Upper lobe of left lung (tissue), 6 donors: ENCODE results near the gene LPAR6. TPM values are rescaled to one million over a fixed set of nuclear protein-coding genes. Genes with fewer than 3 reads are reported as not detected.

Experiments
- ATAC-seq, 2 donors: fragments of 200-7000 bp; cut with Tn5 transposase; one replicate each; pipeline ENCODE4 v1.9.1; 2022; ENCODE audit warnings: mild to moderate bottlenecking in 2 of 2, moderate library complexity in 2 of 2; ENCODE audit not compliant: low FRiP score in 2 of 2
- DNase-seq, 2 donors: peaks; one replicate each; pipeline ENCODE4 v3.0.0-alpha.2; 2019 to 2020
- H3K27ac ChIP-seq, 4 donors: fragments of 200-600 bp; sonication (generic); one replicate each; pipeline ENCODE4 v1.5.1; 2016 to 2019
- H3K27me3 ChIP-seq, 4 donors: fragments of 200-600 bp; sonication (generic); one replicate each; pipeline ENCODE4 v1.5.1; 2017 to 2019
- H3K36me3 ChIP-seq, 4 donors: fragments of 200-600 bp; sonication (generic); one replicate each; pipeline ENCODE4 v1.5.1; 2016 to 2019
- H3K4me1 ChIP-seq, 4 donors: fragments of 200-600 bp; sonication (generic); one replicate each; pipeline ENCODE4 v1.5.1; 2018 to 2019
- H3K4me3 ChIP-seq, 4 donors: fragments of 200-600 bp; sonication (generic); one replicate each; pipeline ENCODE4 v1.5.1; 2017 to 2019; ENCODE audit warnings: mild to moderate bottlenecking in 2 of 4, moderate library complexity in 1 of 4
- H3K9me3 ChIP-seq, 4 donors: fragments of 200-600 bp; sonication (generic); one replicate each; pipeline ENCODE4 v1.5.1; 2018 to 2019
- CTCF ChIP-seq, 6 experiments: fragments of 450-650 bp in 4 of 6; fragments of 200-600 bp in 2 of 6; sonication (generic) in 2 of 6; IDR thresholded peaks; one replicate each; pipeline ENCODE4 v1.5.1; 2016 to 2019; ENCODE audit warnings: antibody characterized with exemption in 6 of 6
- EP300 ChIP-seq, 4 donors: sonication (generic); formaldehyde crosslinking; IDR thresholded peaks; one replicate each; pipeline ENCODE4 v1.5.1; 2017; ENCODE audit warnings: antibody characterized with exemption in 4 of 4, control low read depth in 2 of 4
- POLR2A ChIP-seq, 4 donors: fragments of 450-650 bp; IDR thresholded peaks; one replicate each; pipeline ENCODE4 v1.5.1; 2016 to 2017; ENCODE audit warnings: antibody characterized with exemption in 4 of 4, mild to moderate bottlenecking in 2 of 4
- POLR2AphosphoS5 ChIP-seq, 2 donors: sonication (generic); formaldehyde crosslinking; IDR thresholded peaks; one replicate each; pipeline ENCODE4 v1.5.1; 2017; ENCODE audit warnings: antibody characterized with exemption in 2 of 2
- WGBS, 2 donors: methylation state at CpG; one replicate each; pipeline ENCODE4 v1.1.5; 2017 to 2018; 5-methylcytosine and 5-hydroxymethylcytosine counted together
- small RNA-seq, 4 donors: library from RNA; depleted of rRNA; stranded (forward); fragments of <200 nt; gene quantifications; one replicate each; pipeline ENCODE3, GENCODE V24; 2016
- total RNA-seq, 6 donors: library from RNA; depleted of rRNA in 4 of 6; stranded (reverse); fragments of >200 nt in 4 of 6; gene quantifications; one replicate each; pipeline versions ENCODE4 v1.1.0 to v1.2.1, GENCODE V29; 2016 to 2021
- donor health status: DM: no; HTN: no; CAD: no; lungs with moderate emphysema.
- donor health status: DM: no; HTN: yes; CAD: no; lungs with severe emphysema.

Gene LPAR6
- total RNA-seq, 6 donors from 2014 or later: 13.8 to 46.1 (median 19.0) TPM

- no peak overlapping the region for H3K4me3 ChIP-seq
- no peaks in the 10 kb centered on the region for H3K9me3 ChIP-seq
- H3K4me1 ChIP-seq: no peaks in the 10 kb centered on the region
- H3K36me3 ChIP-seq: peaks cover 0 to 31% (median 3%) of the 10 kb centered on the region in 4 donors
- H3K27ac ChIP-seq: no peak overlapping the region
- WGBS, 2 donors: 96% methylated on average over 2 of the region's 2 CpGs
- H3K27me3 ChIP-seq: no peaks in the 10 kb centered on the region
- DNase-seq: no peak
- TF ChIP-seq POLR2AphosphoS5 (IDR thresholded peaks at IDR 0.05) (no peak), CTCF (IDR thresholded peaks at IDR 0.05) (no peak), EP300 (IDR thresholded peaks at IDR 0.05) (no peak), POLR2A (IDR thresholded peaks at IDR 0.05) (no peak)
- ATAC-seq: no peak
Observed at GRCh38 chr13:48383384-48383783, 29.5 kb downstream of the LPAR6 start.

GRCh38 chr13:48380581-48380980 is 32.3 kb downstream of the LPAR6 start:
- no peak overlapping the region for H3K4me3 ChIP-seq
- H3K27me3 ChIP-seq: no peaks in the 10 kb centered on the region
- DNase-seq: no peak
- peaks cover 0 to 33% (median 2%) of the 10 kb centered on the region in 4 donors for H3K36me3 ChIP-seq
- H3K9me3 ChIP-seq: no peaks in the 10 kb centered on the region
- H3K4me1 ChIP-seq: no peaks in the 10 kb centered on the region
- ATAC-seq: no peak
- TF ChIP-seq POLR2A (IDR thresholded peaks at IDR 0.05) (no peak), EP300 (IDR thresholded peaks at IDR 0.05) (no peak)
- no peak overlapping the region for H3K27ac ChIP-seq

- no peak overlapping the region for H3K27ac ChIP-seq
- H3K27me3 ChIP-seq: no peaks in the 10 kb centered on the region
- no peak overlapping the region for H3K4me3 ChIP-seq
- H3K9me3 ChIP-seq: no peaks in the 10 kb centered on the region
- H3K36me3 ChIP-seq: peaks cover 0 to 47% (median 2%) of the 10 kb centered on the region in 4 donors
- no peak for TF ChIP-seq EP300 (IDR thresholded peaks at IDR 0.05)
- TF ChIP-seq POLR2AphosphoS5 (IDR thresholded peaks at IDR 0.05): no peak
- TF ChIP-seq CTCF (IDR thresholded peaks at IDR 0.05): no peak
- TF ChIP-seq POLR2A (IDR thresholded peaks at IDR 0.05): no peak
- ATAC-seq: no peak
- 92 to 93% methylated on average over 2 of the region's 2 CpGs for WGBS, 2 donors
- DNase-seq: no peak
- no peaks in the 10 kb centered on the region for H3K4me1 ChIP-seq
Observed at GRCh38 chr13:48377857-48378256, 35.1 kb downstream of the LPAR6 start.

- Histone ChIP-seq H3K36me3 (peaks cover 0 to 52% (median 1%) of the 10 kb centered on the region in 4 donors), H3K4me1 (no peaks in the 10 kb centered on the region), H3K4me3 (no peak overlapping the region), H3K27ac (peak overlapping the region in 1 of 4 donors; percentile 11), H3K27me3 (no peaks in the 10 kb centered on the region), H3K9me3 (no peaks in the 10 kb centered on the region)
- 84 to 86% methylated on average over 2 of the region's 2 CpGs for WGBS, 2 donors
- TF ChIP-seq CTCF (IDR thresholded peaks at IDR 0.05) (no peak), POLR2A (IDR thresholded peaks at IDR 0.05) (no peak), EP300 (IDR thresholded peaks at IDR 0.05) (no peak), POLR2AphosphoS5 (IDR thresholded peaks at IDR 0.05) (no peak)
- DNase-seq (no peak), ATAC-seq (no peak)
Observed at GRCh38 chr13:48370815-48371214, 42.1 kb downstream of the LPAR6 start.

GRCh38 chr13:48369988-48370387 is 42.9 kb downstream of the LPAR6 start:
- H3K36me3 ChIP-seq: peaks cover 0 to 47% (median 1%) of the 10 kb centered on the region in 4 donors
- TF ChIP-seq EP300 (IDR thresholded peaks at IDR 0.05) (peak in 1 of 4 donors; percentile 4), CTCF (IDR thresholded peaks at IDR 0.05) (no peak)
- no peaks in the 10 kb centered on the region for H3K4me1 ChIP-seq
- no peak overlapping the region for H3K4me3 ChIP-seq
- WGBS, 2 donors: 76 to 94% methylated on average over 1 of the region's 1 CpG
- no peak for DNase-seq
- ATAC-seq: no peak
- H3K9me3 ChIP-seq: no peaks in the 10 kb centered on the region
- H3K27ac ChIP-seq: no peak overlapping the region
- no peaks in the 10 kb centered on the region for H3K27me3 ChIP-seq

Small RNA genes lying within 50 kb of the gene (small RNA-seq; reads per million reads assigned to genes)
- gene RF00017: 0 reads per million in 4 donors

Other genes with a start within 250 kb of the LPAR6 start
- gene ITM2B, start 179.9 kb downstream of the LPAR6 start, total RNA-seq: 100 to 1,000 TPM in 5 of 6 donors, 10 to 100 TPM in 1; 90.1 to 854 (median 640) TPM
- 10 to 100 TPM; 20.2 to 46.6 (median 32.9) TPM for gene RB1, start 109.4 kb downstream of the LPAR6 start, total RNA-seq
- gene RCBTB2, start 120.0 kb upstream of the LPAR6 start, total RNA-seq: 10 to 100 TPM in 3 of 6 donors, 1 to 10 TPM in 3; 5.5 to 17.0 (median 9.9) TPM
- 1 to 10 TPM in 4 of 6 donors, under 1 TPM in 2; under 0.01 to 2.0 (median 1.2) TPM for gene CYSLTR2, start 240.8 kb upstream of the LPAR6 start, total RNA-seq